Left lung (tissue), 10 donors: ENCODE data around the gene GALNT4. TPM values are rescaled to one million over a fixed set of nuclear protein-coding genes. Genes with fewer than 3 reads are reported as not detected.

Experiments used
- ATAC-seq: fragments of 200-7000 bp; cut with Tn5 transposase; one replicate; pipeline ENCODE4 v1.9.1; 2020; ENCODE audit warnings: moderate library complexity
- DNase-seq, 4 donors: peaks; one replicate each; pipeline ENCODE4 v3.0.0-alpha.2; 2013 to 2020
- H3K27ac ChIP-seq, 2 donors: fragments of 200-600 bp; sonication (generic) in 1 of 2; one replicate each; pipeline versions ENCODE4 v1.5.0 to v1.8.0; 2020 to 2021
- H3K27me3 ChIP-seq, 2 donors: fragments of 200-600 bp; sonication (generic) in 1 of 2; one replicate each; pipeline versions ENCODE4 v1.5.0 to v1.8.0; 2020 to 2021
- H3K36me3 ChIP-seq, 2 donors: fragments of 200-600 bp; sonication (generic) in 1 of 2; one replicate each; pipeline versions ENCODE4 v1.5.0 to v1.8.0; 2020 to 2021
- H3K4me1 ChIP-seq, 2 donors: fragments of 200-600 bp; one replicate each; pipeline ENCODE4 v1.8.0; 2021
- H3K4me3 ChIP-seq, 2 donors: fragments of 200-600 bp; sonication (generic) in 1 of 2; one replicate each; pipeline versions ENCODE4 v1.5.0 to v1.8.0; 2020 to 2021; ENCODE audit warnings: mild to moderate bottlenecking in 1 of 2
- H3K9me3 ChIP-seq, 2 donors: fragments of 200-600 bp; sonication (generic) in 1 of 2; one replicate each; pipeline versions ENCODE4 v1.5.0 to v1.8.0; 2020 to 2021
- CTCF ChIP-seq, 2 donors: fragments of 200-600 bp; sonication (generic) in 1 of 2; IDR thresholded peaks; one replicate each; pipeline versions ENCODE4 v1.5.0 to v1.8.0; 2021; ENCODE audit warnings: antibody characterized with exemption in 2 of 2
- intact Hi-C, 2 donors: fragments of 100-400 bp; cut with DNase I; formaldehyde crosslinking; loops; one replicate each; pipeline versions ENCODE4 v1.11.2 to v1.14.2; 2022
- polyA plus RNA-seq, 6 donors: library from polyadenylated mRNA; unstranded; fragments of 120-200 nt; gene quantifications; one replicate each; pipeline ENCODE4 v1.2.1, GENCODE V29; 2013; ENCODE audit not compliant: insufficient read length in 6 of 6
- total RNA-seq, 2 donors: library from RNA; stranded (reverse); fragmentation: NEBNext Ultra II Directional; extraction: Animal tissue kit (Norgen Biotek cat#: 25700); gene quantifications; one replicate each; pipeline ENCODE4 v1.2.1, GENCODE V29; 2021
- donor health status: DM: no; HTN: yes; CAD: no.
- donor health status: DM: no; HTN: no; CAD: no.

GALNT4 gene
- total and polyA plus RNA-seq, 8 donors = 6.6 to 10.2 (median 7.9) TPM

- TF ChIP-seq CTCF (IDR thresholded peaks at IDR 0.05) = no peak
Observed at GRCh38 chr12:89477633-89478279, 46.8 kb downstream of the GALNT4 start.

GRCh38 chr12:89476904-89477595, 47.5 kb downstream of the GALNT4 start:
- Histone ChIP-seq H3K36me3 (no peaks in the 10 kb centered on the region), H3K27ac (no peak overlapping the region), H3K4me3 (no peak overlapping the region), H3K27me3 (no peaks in the 10 kb centered on the region), H3K4me1 (peaks cover 0 to 7% of the 10 kb centered on the region in 2 donors), H3K9me3 (no peaks in the 10 kb centered on the region)
- intact Hi-C loops = no loop called here
- ATAC-seq = no peak
- DNase-seq = peak in 1 of 4 donors; percentile 24
- no peak for TF ChIP-seq CTCF (IDR thresholded peaks at IDR 0.05)

More at GRCh38 chr12:89477633-89478279, 46.8 kb downstream of the GALNT4 start:
- H3K27me3 ChIP-seq = no peaks in the 10 kb centered on the region
- ATAC-seq = no peak
- peaks cover 0 to 7% of the 10 kb centered on the region in 2 donors for H3K4me1 ChIP-seq
- H3K27ac ChIP-seq = no peak overlapping the region
- no peaks in the 10 kb centered on the region for H3K9me3 ChIP-seq
- no peak for DNase-seq
- H3K4me3 ChIP-seq = no peak overlapping the region
- H3K36me3 ChIP-seq = no peaks in the 10 kb centered on the region
- intact Hi-C loops = no loop called here

- Histone ChIP-seq H3K4me3 (no peak overlapping the region), H3K36me3 (no peaks in the 10 kb centered on the region), H3K27me3 (no peaks in the 10 kb centered on the region), H3K27ac (no peak overlapping the region), H3K9me3 (no peaks in the 10 kb centered on the region), H3K4me1 (peaks cover 0 to 3% of the 10 kb centered on the region in 2 donors)
- no peak for TF ChIP-seq CTCF (IDR thresholded peaks at IDR 0.05)
- no peak for ATAC-seq
- DNase-seq = no peak
- intact Hi-C loops = no loop called here
Observed at GRCh38 chr12:89476232-89476631, 48.4 kb downstream of the GALNT4 start.

GRCh38 chr12:89475203-89475990, 49.2 kb downstream of the GALNT4 start:
- H3K36me3 ChIP-seq = no peaks in the 10 kb centered on the region
- no peaks in the 10 kb centered on the region for H3K9me3 ChIP-seq
- TF ChIP-seq CTCF (IDR thresholded peaks at IDR 0.05) = no peak
- intact Hi-C loops = no loop called here
- no peak overlapping the region for H3K27ac ChIP-seq
- H3K4me1 ChIP-seq = no peaks in the 10 kb centered on the region
- H3K27me3 ChIP-seq = no peaks in the 10 kb centered on the region
- ATAC-seq (no peak), DNase-seq (no peak)
- no peak overlapping the region for H3K4me3 ChIP-seq

GRCh38 chr12:89474615-89475014, 50.0 kb downstream of the GALNT4 start:
- no peaks in the 10 kb centered on the region for H3K4me1 ChIP-seq
- no peaks in the 10 kb centered on the region for H3K36me3 ChIP-seq
- ATAC-seq = no peak
- H3K27ac ChIP-seq = no peak overlapping the region
- DNase-seq = no peak
- no peaks in the 10 kb centered on the region for H3K9me3 ChIP-seq
- H3K27me3 ChIP-seq = no peaks in the 10 kb centered on the region
- intact Hi-C loops = loop anchor here in 1 of 2 donors (5.0 kb wide), 1 partner anchor 53 kb away; the partner anchor contains the start of gene POC1B
- H3K4me3 ChIP-seq = no peak overlapping the region
- TF ChIP-seq CTCF (IDR thresholded peaks at IDR 0.05) = no peak
